GM12874 (cell line): Measurements from ENCODE around the gene SNX8.

Experiments
- TF ChIP-seq, protein P1 (sequence below): IDR thresholded peaks from 2 replicates; pipeline ENCODE4 v1.5.1; 2011; ENCODE audit warnings: low read depth, mild to moderate bottlenecking, control low read depth, low read length, moderate library complexity; ENCODE audit not compliant: insufficient read depth

The SNX8 gene

DNA sequence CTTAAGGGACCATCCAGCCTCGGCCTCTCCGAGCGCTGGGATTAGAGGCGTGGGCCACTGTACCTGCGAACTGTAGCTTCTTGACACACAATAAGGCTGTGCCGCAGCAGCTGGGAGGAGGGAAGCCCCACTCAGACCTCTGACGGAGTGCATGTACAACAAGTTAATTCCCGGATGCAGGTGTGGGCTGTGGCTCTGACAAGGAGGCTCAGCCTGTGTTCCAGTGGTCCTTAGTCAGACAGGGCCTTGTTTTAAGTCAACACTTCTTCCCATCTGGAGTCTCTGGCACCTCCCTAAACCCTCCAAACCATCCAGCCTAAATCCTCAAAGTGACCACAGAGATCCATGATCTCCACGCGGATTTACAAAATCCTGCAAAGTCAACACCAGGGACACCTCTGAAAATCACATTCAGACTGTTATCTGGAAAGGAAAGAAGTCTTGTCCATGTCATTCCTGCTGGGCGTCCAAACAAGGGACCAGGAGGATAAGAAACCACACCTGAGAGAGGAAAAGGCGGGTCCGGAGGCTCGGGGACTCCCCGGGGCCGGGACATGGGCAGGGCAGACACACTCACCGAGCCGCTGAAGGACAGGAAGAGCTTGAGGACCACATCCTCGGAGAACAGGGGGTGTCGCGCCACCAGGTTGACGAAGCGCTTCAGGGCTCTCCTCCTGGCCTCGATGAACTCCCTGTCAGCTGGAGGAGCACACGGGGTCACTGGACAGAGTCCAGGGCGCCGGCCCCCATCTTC lies 42.8 kb downstream of the SNX8 start:
- TF ChIP-seq, protein P1, sequence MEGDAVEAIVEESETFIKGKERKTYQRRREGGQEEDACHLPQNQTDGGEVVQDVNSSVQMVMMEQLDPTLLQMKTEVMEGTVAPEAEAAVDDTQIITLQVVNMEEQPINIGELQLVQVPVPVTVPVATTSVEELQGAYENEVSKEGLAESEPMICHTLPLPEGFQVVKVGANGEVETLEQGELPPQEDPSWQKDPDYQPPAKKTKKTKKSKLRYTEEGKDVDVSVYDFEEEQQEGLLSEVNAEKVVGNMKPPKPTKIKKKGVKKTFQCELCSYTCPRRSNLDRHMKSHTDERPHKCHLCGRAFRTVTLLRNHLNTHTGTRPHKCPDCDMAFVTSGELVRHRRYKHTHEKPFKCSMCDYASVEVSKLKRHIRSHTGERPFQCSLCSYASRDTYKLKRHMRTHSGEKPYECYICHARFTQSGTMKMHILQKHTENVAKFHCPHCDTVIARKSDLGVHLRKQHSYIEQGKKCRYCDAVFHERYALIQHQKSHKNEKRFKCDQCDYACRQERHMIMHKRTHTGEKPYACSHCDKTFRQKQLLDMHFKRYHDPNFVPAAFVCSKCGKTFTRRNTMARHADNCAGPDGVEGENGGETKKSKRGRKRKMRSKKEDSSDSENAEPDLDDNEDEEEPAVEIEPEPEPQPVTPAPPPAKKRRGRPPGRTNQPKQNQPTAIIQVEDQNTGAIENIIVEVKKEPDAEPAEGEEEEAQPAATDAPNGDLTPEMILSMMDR, result no peak

DNA sequence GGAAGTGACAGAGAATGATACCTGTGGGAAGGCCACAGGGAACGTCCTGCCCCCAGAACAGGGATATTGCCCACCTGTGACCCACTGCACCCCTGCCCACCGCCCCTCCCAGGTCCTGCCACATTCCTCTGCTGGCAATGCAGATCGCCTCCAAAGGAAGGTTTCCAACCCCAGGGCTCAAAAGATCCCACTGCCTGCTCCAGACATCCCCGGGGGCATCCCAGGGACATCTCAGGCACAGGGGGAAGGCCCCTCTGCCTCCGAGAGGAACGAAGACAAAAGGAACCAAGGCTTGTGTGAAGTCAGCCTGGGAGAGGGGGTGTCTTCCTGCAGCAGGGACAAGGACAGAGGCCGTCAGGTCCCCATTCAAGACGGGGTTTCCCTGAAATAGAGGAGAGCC lies 43.7 kb downstream of the SNX8 start:
- TF ChIP-seq, protein P1, result no peak

DNA sequence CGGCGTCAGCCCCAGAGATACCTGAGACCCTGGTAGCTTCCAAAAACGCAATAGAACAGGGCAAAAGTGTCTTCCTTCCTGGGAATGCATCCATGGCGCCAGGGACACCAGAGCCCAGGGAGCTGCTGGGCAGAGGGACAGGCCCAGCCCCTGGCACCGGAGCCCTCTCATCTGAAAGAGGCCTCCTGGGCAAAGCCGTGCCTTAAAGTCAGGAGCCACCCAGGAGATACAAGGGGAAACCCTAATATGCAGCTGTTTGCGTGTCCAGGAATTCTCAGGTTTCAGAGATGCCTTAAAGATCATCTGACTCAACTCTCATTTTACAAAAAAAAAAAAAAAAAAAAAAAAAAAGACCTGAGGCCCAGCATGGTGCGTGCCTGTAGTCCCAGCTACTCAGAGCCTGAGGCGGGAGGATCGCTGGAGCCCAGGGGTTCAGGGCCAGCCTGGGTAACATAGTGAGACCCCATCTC lies 44.2 kb downstream of the SNX8 start:
- TF ChIP-seq, protein P1, result no peak

DNA sequence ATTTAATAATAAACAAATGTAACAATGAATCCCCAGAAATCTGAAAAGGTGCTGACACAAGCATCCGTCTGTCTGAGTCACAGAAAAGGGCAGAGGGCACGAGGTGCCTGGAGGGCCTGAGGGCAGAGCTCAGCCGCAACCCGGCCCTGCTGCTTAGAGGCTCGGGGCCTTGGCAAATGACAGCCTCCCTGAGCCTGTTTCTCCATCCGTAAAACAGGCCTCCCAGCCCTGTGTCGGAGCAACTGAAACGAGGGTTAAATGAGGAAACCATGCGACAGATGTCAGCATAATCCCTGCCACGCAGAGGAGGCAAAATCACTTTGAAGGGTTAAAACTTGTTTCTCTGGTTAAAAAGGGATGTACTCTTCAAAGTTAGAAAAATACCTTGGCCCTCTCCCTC lies 47.3 kb downstream of the SNX8 start:
- TF ChIP-seq, protein P1, result no peak

DNA sequence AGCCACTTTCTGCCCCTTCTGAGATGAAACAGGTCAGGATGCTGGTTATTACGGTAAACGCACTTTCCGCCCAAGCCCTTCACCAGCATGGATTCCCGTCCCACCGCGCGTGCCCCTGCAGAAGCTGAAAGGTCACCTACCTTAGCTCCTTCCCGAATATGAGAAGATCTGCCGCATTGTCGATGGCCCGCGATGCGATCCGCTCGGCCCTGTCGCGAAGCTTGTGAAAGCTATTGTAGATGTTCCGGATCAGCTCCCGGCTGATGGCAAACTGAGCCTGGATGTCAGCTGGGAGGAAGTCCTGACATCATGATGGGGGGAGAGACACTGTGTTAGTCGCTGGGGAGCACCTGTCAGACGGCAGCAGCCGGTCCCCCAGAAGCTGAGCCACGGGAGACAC lies 50.1 kb downstream of the SNX8 start:
- TF ChIP-seq, protein P1, result no peak

DNA sequence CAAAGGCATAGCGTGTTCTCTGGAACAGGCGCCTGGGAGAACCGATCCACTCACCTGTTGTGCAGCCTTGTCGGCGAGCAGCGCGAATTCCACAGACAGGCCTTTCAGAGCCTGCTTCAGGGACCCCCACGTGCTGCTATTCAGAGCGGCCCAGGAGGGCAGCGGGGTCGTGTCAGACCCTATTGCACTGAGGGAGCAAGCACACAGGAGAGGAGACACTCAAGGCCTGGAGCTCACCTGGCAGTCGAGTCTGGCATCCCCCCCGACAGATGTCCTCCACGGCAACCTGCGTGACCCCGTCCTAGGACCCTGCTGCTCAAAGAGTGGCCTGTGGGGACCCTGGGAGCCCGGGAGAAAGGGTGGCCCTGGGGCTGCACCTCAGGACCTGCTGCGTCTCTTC lies 51.1 kb downstream of the SNX8 start:
- TF ChIP-seq, protein P1, result no peak

DNA sequence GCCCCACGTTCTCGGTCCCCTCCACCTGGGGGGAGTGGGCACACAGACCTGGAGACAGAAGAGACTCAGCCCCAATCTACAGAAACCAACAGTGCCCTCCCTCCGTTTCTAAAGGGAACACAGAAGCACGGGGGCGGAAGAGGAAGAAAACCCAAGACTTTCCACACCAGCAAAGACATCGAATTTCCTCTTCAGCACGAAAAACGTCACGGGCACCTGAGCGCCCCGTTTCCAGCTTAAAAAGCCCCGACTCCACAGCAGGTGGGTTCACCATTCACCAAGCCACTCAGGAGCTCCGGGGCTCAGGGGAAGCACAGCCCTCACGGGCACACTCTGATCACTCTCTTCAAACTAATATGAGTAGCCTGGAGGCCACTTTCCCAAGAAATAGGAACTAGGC lies 52.6 kb downstream of the SNX8 start:
- TF ChIP-seq, protein P1, result no peak
